Measurements from ENCODE around the gene BEST2. TPM values are rescaled to one million over a fixed set of nuclear protein-coding genes. Genes with fewer than 3 reads are reported as not detected.

BEST2 gene
- total RNA-seq, 1 donor from 2014 or later, result not detected

DNA sequence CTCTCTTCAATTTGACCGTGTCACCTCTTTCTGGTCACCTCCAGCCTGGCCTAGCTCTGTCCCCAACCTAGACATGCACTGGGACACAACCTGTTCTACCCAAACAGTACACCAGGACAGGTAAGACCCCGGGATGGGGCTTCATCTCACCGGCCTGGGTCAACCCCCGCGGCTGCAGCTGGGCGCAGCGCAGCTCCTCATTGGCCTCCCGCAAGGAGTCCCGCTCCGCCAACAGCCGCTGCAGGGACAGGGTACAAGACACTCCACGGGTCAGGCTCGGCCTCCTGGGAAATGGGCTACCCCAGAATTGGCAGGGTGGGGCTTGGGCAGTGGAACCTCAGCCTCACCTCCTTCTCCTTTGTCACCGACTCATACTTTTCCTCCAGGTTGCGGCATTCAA is 16.1 kb downstream of the BEST2 start:
- DNase-seq (ENCODE audit: low spot score), result no peak

DNA sequence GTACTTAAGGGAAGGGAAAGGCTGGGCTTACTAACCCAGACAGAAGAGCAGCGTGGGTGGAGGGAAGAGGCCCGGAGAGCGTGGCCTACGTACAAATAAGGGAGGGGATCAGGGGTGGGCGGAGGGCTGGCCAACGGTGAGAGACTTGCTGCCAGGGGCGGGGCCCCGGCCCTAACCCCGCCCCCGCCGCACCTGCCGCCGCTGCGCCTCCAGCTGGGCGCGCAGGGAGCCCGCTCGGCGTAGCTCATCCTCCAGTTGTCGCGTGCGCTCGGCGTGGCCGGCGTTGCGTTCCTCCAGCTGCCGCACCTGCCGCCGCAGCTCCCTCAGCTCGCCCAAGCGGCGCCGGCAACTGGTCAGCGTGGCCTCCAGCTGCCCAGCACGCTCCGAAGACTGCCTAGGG is 18.1 kb downstream of the BEST2 start:
- DNase-seq (ENCODE audit: low spot score), result peak; percentile 16

DNA sequence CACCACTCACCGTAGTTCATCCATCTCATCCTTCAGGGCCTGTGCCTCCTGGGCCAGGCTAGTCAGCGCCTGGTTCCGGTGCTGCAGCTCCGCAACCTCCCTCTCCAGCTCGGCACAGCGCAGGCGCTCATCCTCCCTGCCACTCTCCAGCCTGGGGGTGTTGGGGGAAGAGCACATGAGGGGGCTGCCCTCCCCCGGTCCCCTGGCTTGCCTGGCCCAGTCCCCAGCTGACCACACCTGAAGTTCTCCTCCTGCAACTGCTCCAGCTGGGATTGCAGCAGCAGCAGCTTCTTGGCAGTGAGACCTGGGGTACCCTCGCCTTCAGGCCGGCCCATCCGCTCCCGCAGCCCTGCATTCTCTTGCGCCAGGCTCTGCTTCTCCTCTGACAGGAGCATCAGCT is 19.3 kb downstream of the BEST2 start:
- DNase-seq (ENCODE audit: low spot score), result no peak

DNA sequence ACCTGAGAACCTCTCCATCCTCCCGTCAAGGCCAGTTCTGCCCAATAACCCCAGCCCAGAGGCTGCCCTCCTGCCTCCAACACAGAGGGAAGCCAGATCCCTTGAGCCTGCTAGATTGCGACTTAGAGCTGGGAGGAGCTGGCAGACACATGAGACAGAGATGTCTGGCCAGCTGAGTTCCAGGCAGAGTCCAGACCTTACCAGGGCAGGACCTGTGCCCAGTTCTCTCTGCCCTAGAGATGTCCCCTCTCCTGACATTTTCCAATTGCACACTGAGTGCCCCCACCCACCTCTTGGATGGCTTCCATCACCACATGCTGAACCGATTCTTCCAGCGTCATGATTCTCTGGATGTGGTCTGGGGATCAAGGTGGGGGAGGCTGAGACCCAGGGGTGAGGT is 20.7 kb downstream of the BEST2 start:
- peak; percentile 58 for DNase-seq (ENCODE audit: low spot score)

- DNase-seq (ENCODE audit: low spot score), result peak; percentile 57
These were observed 22.0 kb downstream of the BEST2 start for GRCh38 chr19:12773571-12773970.

DNA sequence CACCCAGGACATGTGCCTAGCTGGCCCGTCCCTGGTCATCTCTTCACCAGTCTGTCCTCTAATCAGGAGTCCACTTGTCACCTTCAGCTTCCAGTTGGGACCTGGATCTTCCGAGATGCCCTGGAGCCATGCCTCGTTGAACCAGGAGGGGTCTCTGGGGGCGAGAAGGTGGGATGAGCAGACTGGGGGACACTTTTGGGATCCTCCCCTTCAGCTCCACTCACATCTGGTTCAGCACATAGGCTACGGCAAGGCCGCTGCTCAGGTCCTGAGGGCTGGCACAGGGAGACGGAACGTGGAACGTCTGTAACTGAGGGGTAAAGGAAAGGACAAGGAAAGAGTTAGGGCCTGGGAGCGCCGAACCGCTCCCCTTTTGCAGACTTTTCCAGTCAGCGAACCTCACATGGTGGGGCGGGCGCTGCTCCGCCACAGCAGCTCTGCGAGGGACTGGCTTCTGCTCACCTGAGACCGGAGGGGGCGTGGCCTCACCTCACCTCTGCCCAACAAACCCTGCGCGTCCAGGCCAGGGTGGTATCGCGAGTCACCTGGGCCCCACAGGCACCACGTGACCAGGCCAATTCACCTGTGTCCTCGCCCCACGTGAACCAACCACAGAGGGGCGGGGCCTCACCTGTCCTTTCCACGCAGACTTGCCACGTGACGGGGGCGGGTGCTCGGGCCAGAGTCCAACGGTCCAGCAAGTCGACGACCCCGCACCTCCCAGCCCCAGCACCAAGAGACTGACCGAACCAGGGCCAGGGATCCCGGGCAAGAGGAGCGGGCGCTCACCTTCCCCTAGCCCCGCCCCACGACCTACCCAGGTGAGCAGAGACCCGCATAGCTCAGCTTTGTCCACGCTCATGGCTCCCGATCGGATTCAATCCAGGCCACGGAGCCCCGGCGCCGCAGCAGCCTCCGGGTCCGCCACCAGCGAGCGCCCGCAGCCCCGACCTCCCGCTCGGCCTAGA is 23.3 kb downstream of the BEST2 start, which contains the start of gene HOOK2:
Gene HOOK2, minus strand, starts transcription at position 965 of the 968 bp plus-strand sequence. Its CDS starts 103 bp downstream, at position 862.
- DNase-seq (ENCODE audit: low spot score), result peak; percentile 60

DNA sequence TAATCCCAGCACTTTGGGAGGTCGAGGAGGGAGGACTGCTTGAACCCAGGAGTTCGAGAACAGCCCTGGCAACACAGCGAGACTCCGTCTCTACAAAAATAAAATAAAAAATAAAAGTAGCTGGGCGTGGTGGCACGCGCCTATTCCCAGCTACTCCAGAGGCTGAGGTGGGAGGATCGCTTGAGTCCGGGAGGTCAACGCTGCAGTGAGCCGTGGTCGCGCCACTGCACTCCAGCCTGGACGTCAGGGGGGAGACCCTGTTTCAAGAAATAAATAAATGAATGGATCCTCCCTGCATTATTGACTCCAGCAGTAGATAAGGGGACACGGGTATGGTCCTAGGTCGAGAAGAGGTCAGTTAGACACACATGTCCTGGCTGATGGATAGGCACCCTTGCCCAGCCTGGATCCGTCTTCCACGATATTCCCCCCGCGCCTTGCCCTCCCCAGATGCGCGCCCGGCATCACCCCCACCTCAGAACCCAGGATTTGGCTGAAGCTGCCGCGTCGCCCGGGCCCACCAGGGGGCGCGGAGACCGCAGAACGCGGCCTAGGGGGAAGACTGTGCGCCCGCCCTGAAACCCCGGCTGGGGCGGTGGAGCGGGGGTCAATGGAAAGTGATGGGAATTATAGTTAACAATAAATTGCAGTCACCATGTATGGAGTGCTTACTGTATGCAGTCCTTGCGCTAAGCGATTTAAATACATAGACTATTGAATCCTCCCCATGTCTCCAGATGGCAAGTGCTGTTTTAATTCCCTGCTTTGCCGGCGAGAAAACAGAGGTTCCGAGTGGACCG is 25.8 kb downstream of the BEST2 start:
- peak; percentile 88 for DNase-seq (ENCODE audit: low spot score)

GRCh38 chr19:12778017-12778904 is 26.7 kb downstream of the BEST2 start:
- peak; percentile 89 for DNase-seq (ENCODE audit: low spot score)

DNA sequence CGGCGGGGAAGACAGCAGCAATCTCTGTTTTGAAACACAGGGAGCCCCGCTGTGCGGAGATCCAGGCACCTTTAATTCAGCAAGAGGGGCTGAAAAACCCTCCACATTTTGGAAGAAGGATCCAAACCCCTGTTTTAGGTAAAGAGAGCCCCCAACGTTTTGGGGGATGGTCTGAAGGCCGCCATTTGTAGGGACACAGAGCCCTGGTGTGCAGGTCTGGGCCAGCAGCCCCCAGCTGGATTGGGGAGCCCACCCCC is 27.2 kb downstream of the BEST2 start:
- DNase-seq (ENCODE audit: low spot score), result no peak

DNA sequence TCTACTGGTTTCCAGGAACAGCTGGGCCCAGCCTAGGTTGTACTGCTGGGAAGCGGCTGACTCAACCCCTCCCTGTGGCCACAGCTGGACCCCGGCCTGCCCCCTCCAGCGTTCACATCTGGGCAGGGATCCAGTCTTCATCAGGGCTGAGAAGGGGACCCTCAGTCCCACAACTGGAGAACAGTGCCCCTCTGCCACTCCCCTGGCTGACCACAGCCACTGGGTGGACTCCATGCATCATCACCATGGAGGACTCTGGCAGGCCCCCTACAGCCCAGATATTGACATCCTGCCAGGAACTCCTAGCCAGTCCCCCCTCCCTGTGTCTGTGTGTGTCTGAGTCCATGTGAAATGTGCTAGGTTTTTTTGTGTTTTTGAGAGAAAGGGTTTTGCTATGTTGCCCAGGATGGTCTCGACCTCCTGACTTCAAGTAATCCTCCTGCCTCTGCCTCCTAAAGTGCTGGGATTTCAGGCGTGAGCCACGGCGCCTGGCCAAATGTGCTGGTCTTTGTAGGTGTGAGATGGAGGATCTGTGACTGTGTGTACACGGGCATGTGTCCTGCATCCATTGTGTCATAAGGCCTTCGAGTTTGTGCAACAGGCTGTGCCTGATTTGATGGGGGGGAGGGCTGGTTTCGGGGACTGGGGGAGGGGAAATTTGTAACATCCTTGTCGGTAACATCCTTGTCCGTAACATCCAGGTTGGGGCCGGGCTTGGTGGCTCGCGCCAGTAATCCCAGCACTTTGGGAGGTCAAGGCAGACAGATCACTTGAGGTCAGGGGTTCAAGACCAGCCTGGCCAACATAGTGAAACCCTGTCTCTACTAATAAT is 27.8 kb downstream of the BEST2 start:
- peak; percentile 91 for DNase-seq (ENCODE audit: low spot score)

- no peak for DNase-seq (ENCODE audit: low spot score)
These were observed 30.5 kb downstream of the BEST2 start for GRCh38 chr19:12782174-12782423.

DNA sequence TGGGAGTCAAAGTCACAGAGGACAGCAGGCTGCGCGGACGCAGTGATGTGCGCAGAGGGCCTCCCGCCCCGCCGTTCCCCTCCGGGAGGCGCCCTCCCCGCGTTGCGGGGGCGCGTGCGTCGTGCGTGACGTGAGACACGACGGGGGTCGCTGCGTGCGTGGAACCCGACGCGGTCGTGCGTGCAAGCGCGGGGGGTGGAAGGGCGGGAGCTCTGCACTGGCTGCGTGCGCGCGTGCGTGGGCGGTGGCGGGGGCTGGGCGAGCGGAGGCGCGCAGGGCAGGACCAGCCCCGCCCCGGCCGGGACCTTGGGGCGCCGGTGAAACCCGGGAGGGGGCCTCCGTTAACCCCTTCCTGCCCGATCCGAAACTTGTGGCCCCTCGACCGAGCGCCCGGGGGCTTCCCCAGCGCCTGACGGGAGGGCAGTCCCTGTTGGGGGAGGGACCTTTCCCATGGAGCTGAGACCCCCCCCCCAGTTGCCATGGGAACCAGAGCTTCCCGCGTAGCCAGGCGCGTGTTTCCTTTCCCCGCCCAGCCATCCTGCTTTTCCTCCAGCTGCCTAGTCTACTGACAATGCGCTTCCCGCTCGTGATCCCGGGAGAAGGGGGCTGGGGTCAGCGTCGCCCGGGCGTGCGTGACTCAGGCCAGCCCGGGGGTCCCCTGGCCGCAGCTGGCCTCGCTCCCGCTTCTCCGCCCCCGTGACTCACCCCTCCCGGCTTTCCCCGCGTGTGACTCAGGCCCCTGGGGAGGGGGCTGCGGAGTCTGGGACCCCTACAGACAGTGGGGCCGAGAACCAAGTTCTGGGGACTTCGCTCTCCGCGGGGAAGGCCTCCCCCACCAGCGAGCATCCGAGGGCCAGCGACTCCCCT is 31.1 kb downstream of the BEST2 start:
- DNase-seq (ENCODE audit: low spot score), result peak; percentile 93

GRCh38 chr19:12783291-12783848 is 31.8 kb downstream of the BEST2 start:
- peak; percentile 61 for DNase-seq (ENCODE audit: low spot score)

DNA sequence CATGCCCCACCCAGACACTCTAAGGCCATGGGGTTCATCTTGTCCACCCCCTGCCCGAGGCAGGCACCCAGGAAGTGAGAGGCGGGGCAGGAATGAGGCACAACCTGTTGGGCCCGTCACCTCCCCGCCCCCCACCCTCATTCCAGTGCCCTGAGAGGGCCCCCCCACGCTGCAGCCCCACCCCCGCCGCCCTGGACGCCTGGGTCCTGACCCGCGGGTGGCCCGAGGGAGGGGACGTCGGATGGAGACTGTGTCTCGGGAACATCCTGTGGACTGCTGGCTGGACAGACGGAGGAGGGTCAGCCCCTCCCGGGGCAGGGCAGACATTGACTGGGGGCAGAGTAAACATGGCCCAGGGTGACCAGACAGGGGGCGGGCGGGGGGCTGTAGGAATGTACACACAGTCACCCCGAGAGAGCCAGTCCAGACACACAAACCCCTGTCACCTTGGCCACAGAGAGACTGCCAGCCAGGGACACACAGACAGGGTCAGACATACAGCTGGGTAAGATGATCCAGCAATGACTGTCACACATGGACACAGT is 32.3 kb downstream of the BEST2 start:
- peak; percentile 39 for DNase-seq (ENCODE audit: low spot score)

DNA sequence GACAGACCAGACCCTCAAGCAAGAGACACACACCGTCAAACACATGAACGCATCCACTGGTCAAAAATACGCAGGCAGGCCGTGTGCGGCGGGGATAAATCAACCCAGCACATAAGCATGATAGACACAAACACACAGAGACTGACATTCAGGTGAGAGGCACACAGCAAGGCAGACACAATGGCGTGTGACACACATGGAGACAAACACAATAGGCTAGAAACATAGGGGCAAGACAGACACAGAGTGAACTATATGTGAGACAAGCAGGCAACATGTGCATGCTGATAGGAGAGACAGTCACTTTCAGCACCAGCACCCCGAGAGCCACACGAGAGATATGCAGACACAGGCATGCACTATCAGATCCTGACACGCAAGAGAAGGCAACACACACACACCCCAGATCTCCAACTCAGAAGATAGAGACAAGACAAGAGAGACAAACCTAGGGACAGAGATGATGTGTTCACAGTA is 32.8 kb downstream of the BEST2 start:
- DNase-seq (ENCODE audit: low spot score), result peak; percentile 45

GRCh38 chr19:12784871-12785430 is 33.4 kb downstream of the BEST2 start:
- DNase-seq (ENCODE audit: low spot score), result peak; percentile 49

DNA sequence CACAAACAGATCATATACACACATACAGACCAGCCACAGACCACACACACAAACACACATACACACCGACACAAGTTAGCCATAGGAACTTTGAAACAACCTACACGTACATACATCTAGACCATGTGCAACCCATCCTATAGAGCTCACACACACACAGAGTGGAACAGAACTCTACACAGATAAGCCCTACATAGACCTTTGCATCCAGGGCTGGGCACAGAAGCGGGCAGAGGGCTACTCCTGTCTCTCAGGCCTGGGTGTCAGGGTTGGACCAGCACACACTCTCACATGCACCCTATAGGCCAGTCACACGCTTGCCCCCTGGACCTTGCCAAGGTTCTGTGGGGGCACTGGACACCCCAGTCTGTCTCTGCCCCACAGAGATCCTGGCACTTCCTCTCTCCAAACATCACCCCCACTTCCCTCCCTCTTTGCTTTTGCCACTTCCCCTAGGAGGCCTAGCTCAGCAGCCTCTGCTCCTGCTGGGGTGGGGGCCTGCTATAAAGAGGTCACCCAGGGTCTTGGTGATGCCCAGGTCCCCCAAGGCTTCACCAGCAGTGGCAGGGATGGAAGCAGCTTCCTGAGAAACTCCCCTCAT is 33.9 kb downstream of the BEST2 start:
- peak; percentile 51 for DNase-seq (ENCODE audit: low spot score)

DNA sequence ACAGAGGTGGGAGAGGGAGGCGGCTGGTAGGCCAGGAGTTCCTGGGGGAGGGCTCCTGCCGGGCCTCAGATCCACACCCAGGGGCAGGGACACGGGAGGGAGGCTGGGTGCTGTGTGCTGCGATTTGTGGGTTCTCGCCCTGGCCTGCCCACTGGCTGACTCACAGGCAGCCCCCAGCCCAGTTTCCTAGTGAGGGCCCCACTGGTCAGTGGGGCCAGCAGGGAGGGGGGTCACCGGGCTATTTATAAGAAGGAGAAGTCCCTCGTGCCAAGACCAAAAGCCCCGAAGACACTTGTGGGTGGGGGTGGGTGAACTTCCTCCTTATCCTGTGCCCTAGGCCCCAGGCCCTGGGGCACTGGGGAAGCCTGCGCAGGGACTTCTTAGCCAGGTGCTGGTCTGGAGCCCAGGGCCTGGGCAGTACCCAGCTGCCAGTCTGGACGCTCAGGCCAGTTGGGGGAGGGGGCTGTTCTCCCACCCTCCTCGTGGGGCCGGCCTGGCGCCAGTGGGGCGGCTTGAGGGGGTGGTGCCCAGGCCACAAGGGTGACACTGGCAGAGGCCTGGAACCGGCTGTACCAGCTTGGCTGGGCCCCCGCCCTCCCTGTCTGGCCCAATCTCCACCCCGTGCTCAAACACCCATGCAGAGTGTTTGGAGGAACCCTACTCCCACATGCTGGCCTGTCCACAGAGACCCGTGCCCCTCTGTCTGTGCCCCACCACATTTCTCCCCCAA is 34.7 kb downstream of the BEST2 start:
- DNase-seq (ENCODE audit: low spot score), result peak; percentile 79

Data from umbilical cord (tissue), 2 donors.